ENCODE data around the gene PTGES2. TPM values are rescaled to one million over a fixed set of nuclear protein-coding genes. Genes with fewer than 3 reads are reported as not detected.

The PTGES2 gene
- total and polyA plus RNA-seq, 8 donors: 47.2 to 570 (median 74.9) TPM

- intact Hi-C loops (cut with DNase I; ENCODE audit: low total_unique reads): no loop called here
- Histone ChIP-seq H3K4me1 (peaks cover 10 to 42% (median 17%) of the 10 kb centered on the region in 4 donors), H3K27me3 (no peaks in the 10 kb centered on the region), H3K9me3 (no peaks in the 10 kb centered on the region), H3K27ac (peak overlapping the region in 3 of 5 donors; percentile 4 to 88 (median 87)), H3K36me3 (no peaks in the 10 kb centered on the region), H3K4me3 (peak overlapping the region in 1 of 4 donors; percentile 44)
- WGBS, 5 donors: 82 to 91% (median 88%) methylated on average over 18 of the region's 18 CpGs
- DNase-seq: no peak
- TF ChIP-seq POLR2A (IDR thresholded peaks at IDR 0.05) (no peak), EP300 (IDR thresholded peaks at IDR 0.05) (no peak), CTCF (IDR thresholded peaks at IDR 0.05) (no peak), POLR2AphosphoS5 (IDR thresholded peaks at IDR 0.05) (no peak)
Observed at GRCh38 chr9:128151309-128152132, 24.0 kb upstream of the PTGES2 start.

- Histone ChIP-seq H3K4me1 (peaks cover 10 to 42% (median 17%) of the 10 kb centered on the region in 4 donors), H3K36me3 (no peaks in the 10 kb centered on the region), H3K27ac (peak overlapping the region in 3 of 5 donors; percentile 68 to 88 (median 87)), H3K27me3 (no peaks in the 10 kb centered on the region), H3K4me3 (peak overlapping the region in 2 of 4 donors; percentile 20 to 44), H3K9me3 (no peaks in the 10 kb centered on the region)
- intact Hi-C loops (cut with DNase I; ENCODE audit: low total_unique reads): no loop called here
- TF ChIP-seq POLR2A (IDR thresholded peaks at IDR 0.05) (no peak), EP300 (IDR thresholded peaks at IDR 0.05) (no peak), POLR2AphosphoS5 (IDR thresholded peaks at IDR 0.05) (peak in 2 of 3 donors; percentile 14 to 25), CTCF (IDR thresholded peaks at IDR 0.05) (no peak)
- peak; percentile 41 to 71 for DNase-seq
- WGBS, 5 donors: 58 to 80% (median 76%) methylated on average over 12 to 19 of the region's 19 CpGs
Observed at GRCh38 chr9:128150594-128151308, 23.2 kb upstream of the PTGES2 start.

- no peak for DNase-seq
- peaks cover 10 to 42% (median 20%) of the 10 kb centered on the region in 4 donors for H3K4me1 ChIP-seq
Observed at GRCh38 chr9:128149951-128150593, 22.5 kb upstream of the PTGES2 start.

More at GRCh38 chr9:128149951-128150593, 22.5 kb upstream of the PTGES2 start:
- H3K27ac ChIP-seq: peak overlapping the region in 3 of 5 donors; percentile 68 to 88 (median 87)
- no peaks in the 10 kb centered on the region for H3K27me3 ChIP-seq
- H3K36me3 ChIP-seq: no peaks in the 10 kb centered on the region
- 67 to 73% (median 70%) methylated on average over 9 to 11 of the region's 11 CpGs for WGBS, 5 donors
- peak overlapping the region in 3 of 4 donors; percentile 13 to 44 (median 20) for H3K4me3 ChIP-seq
- no peaks in the 10 kb centered on the region for H3K9me3 ChIP-seq
- intact Hi-C loops (cut with DNase I; ENCODE audit: low total_unique reads): no loop called here
- TF ChIP-seq CTCF (IDR thresholded peaks at IDR 0.05) (no peak), EP300 (IDR thresholded peaks at IDR 0.05) (no peak), POLR2A (IDR thresholded peaks at IDR 0.05) (no peak), POLR2AphosphoS5 (IDR thresholded peaks at IDR 0.05) (no peak)
